ENCODE data around the gene GAL3ST1.

GRCh38 chr22:30615543-30615954 is 41.1 kb upstream of the GAL3ST1 start:
- TF ChIP-seq EZH2phosphoT487 (IDR thresholded peaks at IDR 0.05; ENCODE audit: borderline replicate concordance) (no peak), CTCF (conservative IDR thresholded peaks at IDR 0.05; ENCODE audit: low read length) (no peak)

Data from Loucy (cell line).